K562 (cell line): ENCODE measurements around the gene PBX2. TPM values are rescaled to one million over a fixed set of nuclear protein-coding genes. Genes with fewer than 3 reads are reported as not detected.
A peak's percentile ranks its signal among the peaks of the same experiment; 100 is the strongest.

ENCODE experiments used
- ARNT ChIP-seq, 2 experiments: fragments of 450-650 bp; IDR thresholded peaks; 2 replicates each; pipeline ENCODE4 v1.6.1; 2016; ENCODE audit warnings: mild to moderate bottlenecking in 1 of 2
- BRD4 ChIP-seq: fragments of 200-600 bp; sonication (generic); IDR thresholded peaks from 2 replicates; pipeline ENCODE4 v1.6.1; 2017; ENCODE audit warnings: inconsistent platforms
- COPS2 ChIP-seq: fragments of 450-650 bp; conservative IDR thresholded peaks from 2 replicates; pipeline ENCODE4 v1.6.1; 2016; ENCODE audit warnings: mild to moderate bottlenecking, moderate library complexity
- CTBP1 ChIP-seq: fragments of 450-650 bp; IDR thresholded peaks from 2 replicates; pipeline ENCODE4 v1.6.1; 2016; ENCODE audit warnings: borderline replicate concordance
- DDX20 ChIP-seq: fragments of 450-650 bp; IDR thresholded peaks from 2 replicates; pipeline ENCODE4 v1.6.1; 2016; ENCODE audit warnings: missing genetic modification characterization, low read depth, mild to moderate bottlenecking, missing compliant biosample characterization, moderate library complexity
- FOXA3 ChIP-seq, 2 experiments: fragments of 450-650 bp in 1 of 2; sonication (generic) in 1 of 2; formaldehyde crosslinking; IDR thresholded peaks in 1 of 2; conservative IDR thresholded peaks in 1 of 2; 2 replicates each; pipeline versions ENCODE4 v1.4.0 to v1.8.0; 2020 to 2022; ENCODE audit warnings: mild to moderate bottlenecking in 2 of 2, missing genetic modification reagents in 1 of 2
- FOXO4 ChIP-seq: fragments of 450-650 bp; formaldehyde crosslinking; IDR thresholded peaks from 2 replicates; pipeline ENCODE4 v1.4.0; 2020; ENCODE audit warnings: mild to moderate bottlenecking, moderate library complexity
- HMG20A ChIP-seq: fragments of 450-650 bp; formaldehyde crosslinking; conservative IDR thresholded peaks from 2 replicates; pipeline ENCODE4 v1.4.0; 2020; ENCODE audit warnings: mild to moderate bottlenecking, mixed read lengths
- NFYB ChIP-seq: IDR thresholded peaks from 2 replicates; pipeline ENCODE4 v1.6.1; 2011; ENCODE audit warnings: mild to moderate bottlenecking, moderate library complexity; ENCODE audit not compliant: insufficient read length; ENCODE audit errors: extremely low read depth
- PHB ChIP-seq: fragments of 250-450 bp; sonication (Bioruptor Pico); IDR thresholded peaks from 2 replicates; pipeline ENCODE4 v1.5.0; 2021
- POLR2G ChIP-seq: fragments of 200-400 bp; formaldehyde crosslinking; IDR thresholded peaks from 2 replicates; pipeline ENCODE4 v1.6.1; 2017; ENCODE audit warnings: low read depth, mild to moderate bottlenecking, antibody characterized with exemption, low read length, moderate library complexity
- RBM14 ChIP-seq: fragments of 200-400 bp; formaldehyde crosslinking; IDR thresholded peaks from 2 replicates; pipeline ENCODE4 v1.6.1; 2018; ENCODE audit warnings: low read depth, mild to moderate bottlenecking, low read length, moderate library complexity, borderline replicate concordance; ENCODE audit not compliant: insufficient read depth
- SAFB2 ChIP-seq: fragments of 200-400 bp; formaldehyde crosslinking; IDR thresholded peaks from 2 replicates; pipeline ENCODE4 v1.6.1; 2018; ENCODE audit warnings: borderline replicate concordance, low read length, low read depth, moderate library complexity; ENCODE audit not compliant: severe bottlenecking
- TBP ChIP-seq: optimal IDR thresholded peaks from 2 replicates; pipeline ENCODE3; 2011; ENCODE audit warnings: low read depth, low read length, improper control_type of control experiment
- U2AF1 ChIP-seq: fragments of 200-400 bp; formaldehyde crosslinking; optimal IDR thresholded peaks from 2 replicates; pipeline ENCODE3; 2017; ENCODE audit warnings: mild to moderate bottlenecking, low read depth, low read length, moderate library complexity
- ZBED1 ChIP-seq: IDR thresholded peaks from 2 replicates; pipeline ENCODE4 v1.6.1; 2014
- ZBTB43 ChIP-seq: sonication (generic); formaldehyde crosslinking; IDR thresholded peaks from 2 replicates; pipeline ENCODE4 v1.8.0; 2023; ENCODE audit warnings: mild to moderate bottlenecking, missing genetic modification reagents
- ZC3H8 ChIP-seq: fragments of 450-650 bp; IDR thresholded peaks from 2 replicates; pipeline ENCODE4 v1.6.1; 2017
- ZNF311 ChIP-seq: fragments of 250-450 bp; sonication (Bioruptor Pico); IDR thresholded peaks from 2 replicates; pipeline ENCODE4 v1.4.0; 2020; ENCODE audit warnings: mild to moderate bottlenecking, moderate library complexity
- ZNF444 ChIP-seq: fragments of 250-450 bp; sonication (Bioruptor Pico); IDR thresholded peaks from 2 replicates; pipeline ENCODE4 v1.4.0; 2020; ENCODE audit warnings: mild to moderate bottlenecking, moderate library complexity
- ZNF507 ChIP-seq: conservative IDR thresholded peaks from 2 replicates; pipeline ENCODE4 v1.6.1; 2017; ENCODE audit warnings: missing genetic modification characterization, missing compliant biosample characterization
- polyA plus RNA-seq, 8 experiments: library from polyadenylated mRNA; depleted of rRNA in 4 of 8; stranded (reverse) in 5 of 8; unstranded in 3 of 8; fragments of >200 nt; fragmentation: Nextera tagmentation in 2 of 8; fragmentation: Illumina TruSeq in 1 of 8; extraction: Ambion mirVana in 2 of 8; extraction: Trizol in 1 of 8; gene quantifications; 2 replicates each; pipeline versions ENCODE4 v1.2.1 to v1.2.3, GENCODE V29; 2011 to 2014; ENCODE audit warnings: inconsistent platforms in 1 of 8, missing spikeins in 1 of 8
- total RNA-seq, 7 experiments: library from RNA; depleted of rRNA in 6 of 7; stranded (reverse); fragments of >200 nt in 6 of 7; fragmentation: Illumina TruSeq in 2 of 7; extraction: Trizol in 2 of 7; gene quantifications; 2 replicates each; pipeline versions ENCODE4 v1.2.1 to v1.2.3, GENCODE V29; 2011 to 2021; ENCODE audit warnings: low replicate concordance in 1 of 7
- TF ChIP-seq, protein P1 (sequence below): fragments of 450-650 bp; IDR thresholded peaks from 2 replicates; pipeline ENCODE4 v1.6.1; 2016; ENCODE audit warnings: antibody characterized with exemption
- TF ChIP-seq, protein P2 (sequence below): sonication (generic); formaldehyde crosslinking; IDR thresholded peaks from 2 replicates; pipeline ENCODE4 v1.9.0; 2022; ENCODE audit warnings: mild to moderate bottlenecking, missing genetic modification reagents
- TF ChIP-seq, protein P3 (sequence below): fragments of 250-450 bp; sonication (Bioruptor Pico); IDR thresholded peaks from 2 replicates; pipeline ENCODE4 v1.8.0; 2022; ENCODE audit warnings: moderate library complexity, mild to moderate bottlenecking, inconsistent platforms

PBX2 gene
- total and polyA plus RNA-seq, 9 of the 15 experiments (the other 6 are each of a cell fraction or from before 2014, with no cell fraction given): 1.9 to 134 (median 62.5) TPM

- TF ChIP-seq, protein P1, sequence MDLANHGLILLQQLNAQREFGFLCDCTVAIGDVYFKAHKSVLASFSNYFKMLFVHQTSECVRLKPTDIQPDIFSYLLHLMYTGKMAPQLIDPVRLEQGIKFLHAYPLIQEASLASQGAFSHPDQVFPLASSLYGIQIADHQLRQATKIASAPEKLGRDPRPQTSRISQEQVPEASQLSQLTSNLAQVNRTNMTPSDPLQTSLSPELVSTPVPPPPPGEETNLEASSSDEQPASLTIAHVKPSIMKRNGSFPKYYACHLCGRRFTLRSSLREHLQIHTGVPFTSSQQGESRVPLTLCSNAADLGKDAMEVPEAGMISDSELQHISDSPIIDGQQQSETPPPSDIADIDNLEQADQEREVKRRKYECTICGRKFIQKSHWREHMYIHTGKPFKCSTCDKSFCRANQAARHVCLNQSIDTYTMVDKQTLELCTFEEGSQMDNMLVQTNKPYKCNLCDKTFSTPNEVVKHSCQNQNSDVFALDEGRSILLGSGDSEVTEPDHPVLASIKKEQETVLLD: no peak
- TF ChIP-seq SAFB2 (no peak), NFYB (no peak), TBP (no peak), COPS2 (no peak), ZC3H8 (no peak), ZNF507 (tag) (no peak), BRD4 (no peak), POLR2G (peak; percentile 64), FOXA3 (CRISPR knock-in tag; conservative IDR thresholded peaks at IDR 0.05 in 1 of 2, IDR thresholded peaks at IDR 0.05 in 1 of 2) (peak in 1 of 2 experiments; percentile 67; a peak in 1 of 4 replicates), PHB (CRISPR knock-in tag) (no peak), ARNT (IDR thresholded peaks at IDR 0.05) (no peak), ZNF311 (CRISPR knock-in tag) (no peak), FOXO4 (CRISPR knock-in tag) (no peak), ZBTB43 (CRISPR knock-in tag) (no peak), CTBP1 (no peak), RBM14 (peak; percentile 89; the same call in 1 of the 2 replicates), ZNF444 (no peak), HMG20A (CRISPR knock-in tag) (no peak), ZBED1 (no peak), DDX20 (tag) (no peak), U2AF1 (no peak)
- TF ChIP-seq, protein P2, sequence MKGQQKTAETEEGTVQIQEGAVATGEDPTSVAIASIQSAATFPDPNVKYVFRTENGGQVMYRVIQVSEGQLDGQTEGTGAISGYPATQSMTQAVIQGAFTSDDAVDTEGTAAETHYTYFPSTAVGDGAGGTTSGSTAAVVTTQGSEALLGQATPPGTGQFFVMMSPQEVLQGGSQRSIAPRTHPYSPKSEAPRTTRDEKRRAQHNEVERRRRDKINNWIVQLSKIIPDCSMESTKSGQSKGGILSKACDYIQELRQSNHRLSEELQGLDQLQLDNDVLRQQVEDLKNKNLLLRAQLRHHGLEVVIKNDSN: peak; percentile 41; the same call in 1 of the 2 replicates
- TF ChIP-seq, protein P3, sequence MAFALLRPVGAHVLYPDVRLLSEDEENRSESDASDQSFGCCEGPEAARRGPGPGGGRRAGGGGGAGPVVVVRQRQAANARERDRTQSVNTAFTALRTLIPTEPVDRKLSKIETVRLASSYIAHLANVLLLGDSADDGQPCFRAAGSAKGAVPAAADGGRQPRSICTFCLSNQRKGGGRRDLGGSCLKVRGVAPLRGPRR (CRISPR knock-in tag): peak; percentile 30; the same call in 1 of the 2 replicates
These were observed 22.7 kb downstream of the PBX2 start (continued) for GRCh38 chr6:32167154-32167760.
